Endothelial cell of umbilical vein (primary cell): ENCODE measurements around the gene PTPN12. TPM values are rescaled to one million over a fixed set of nuclear protein-coding genes. Genes with fewer than 3 reads are reported as not detected.

ENCODE experiments used
- BruUV-seq: library from RNA; stranded (reverse); fragments of 400-500 nt; replicated peaks from 2 replicates; lab custom pipeline; 2021; lab: Mats Ljungman, UMichigan
- CTCF ChIA-PET: fragments of 300-600, 350-600 bp; sonication (Branson Sonifier 250); formaldehyde crosslinking; loops from one replicate; lab custom pipeline; 2021; ENCODE audit warnings: antibody characterized with exemption, inconsistent platforms; lab: Charles Lee
- POLR2A ChIA-PET: fragments of 300-600, 350-600 bp; sonication (Branson Sonifier 250); formaldehyde crosslinking; loops from one replicate; lab custom pipeline; 2021; ENCODE audit warnings: antibody characterized with exemption, inconsistent platforms; lab: Charles Lee
- DNase-seq: peaks from one replicate; pipeline ENCODE4 v3.0.0-alpha.2; 2011; ENCODE audit warnings: low read depth, low spot score
- FAIRE-seq: peaks from 2 replicates; lab custom pipeline; 2011; peaks lifted over from hg19 to GRCh38; lab: Jason Lieb, UNC
- H2AFZ ChIP-seq: 2 replicates; pipeline ENCODE4 v1.6.0; 2012; ENCODE audit warnings: low read depth, low read length, control low read depth, inconsistent platforms
- H3K27ac ChIP-seq: 2 replicates; pipeline ENCODE4 v1.5.1; 2011; ENCODE audit warnings: low read depth, mild to moderate bottlenecking, control low read depth, low read length, moderate library complexity; ENCODE audit not compliant: insufficient read depth
- H3K27me3 ChIP-seq, 2 experiments: 2 replicates each; pipeline versions ENCODE4 v1.6.0 to v1.6.1; 2011; ENCODE audit warnings: low read length in 2 of 2, mixed read lengths in 1 of 2; ENCODE audit not compliant: control insufficient read depth in 2 of 2, insufficient read depth in 2 of 2
- H3K36me3 ChIP-seq, 2 experiments: 2 replicates in 1 of 2; 3 replicates in 1 of 2; pipeline ENCODE4 v1.5.1; 2011; ENCODE audit warnings: low read length in 2 of 2, mild to moderate bottlenecking in 1 of 2, moderate library complexity in 1 of 2; ENCODE audit not compliant: control insufficient read depth in 2 of 2, insufficient read depth in 2 of 2; ENCODE audit errors: extremely low read depth in 1 of 2
- H3K4me1 ChIP-seq: 3 replicates; pipeline ENCODE4 v1.5.1; 2011; ENCODE audit warnings: mild to moderate bottlenecking, low read length; ENCODE audit not compliant: control insufficient read depth, insufficient read depth; ENCODE audit errors: extremely low read depth
- H3K4me2 ChIP-seq: 2 replicates; pipeline ENCODE4 v1.6.1; 2011; ENCODE audit warnings: low read length, control low read depth, mixed read lengths; ENCODE audit not compliant: insufficient read depth
- H3K4me3 ChIP-seq, 3 experiments: fragments of 200-600 bp in 1 of 3; sonication (generic), shearing (Covaris generic) in 1 of 3; replicated peaks in 1 of 3; 2 replicates each; pipeline ENCODE4 v1.5.1; 2011 to 2016; ENCODE audit warnings: control low read depth in 3 of 3, low read length in 3 of 3, mild to moderate bottlenecking in 2 of 3, inconsistent platforms in 1 of 3, low read depth in 1 of 3, moderate library complexity in 1 of 3; ENCODE audit not compliant: insufficient read depth in 1 of 3
- H3K79me2 ChIP-seq: 2 replicates; pipeline ENCODE4 v1.6.0; 2012; ENCODE audit warnings: low read length, inconsistent platforms; ENCODE audit not compliant: control insufficient read depth, insufficient read depth
- H3K9ac ChIP-seq: replicated peaks from 2 replicates; pipeline ENCODE3; 2011; ENCODE audit warnings: low read length, control low read depth; ENCODE audit not compliant: insufficient read depth; ENCODE audit errors: extremely low read depth
- H3K9me1 ChIP-seq: replicated peaks from 3 replicates; pipeline ENCODE4 v1.6.0; 2011; ENCODE audit warnings: mild to moderate bottlenecking, low read length; ENCODE audit not compliant: control insufficient read depth, insufficient read depth; ENCODE audit errors: extremely low read depth
- H3K9me3 ChIP-seq: replicated peaks from 2 replicates; pipeline ENCODE4 v1.5.1; 2012; ENCODE audit warnings: low read length, inconsistent platforms; ENCODE audit not compliant: control insufficient read depth, insufficient read depth
- H4K20me1 ChIP-seq: replicated peaks from 2 replicates; pipeline ENCODE3; 2011; ENCODE audit warnings: mild to moderate bottlenecking, low read length; ENCODE audit not compliant: control insufficient read depth, insufficient read depth; ENCODE audit errors: extremely low read depth
- GATA2 ChIP-seq: IDR thresholded peaks from 2 replicates; pipeline ENCODE4 v1.7.0; 2011; ENCODE audit warnings: low read depth, mild to moderate bottlenecking, moderate library complexity, mixed read lengths, low read length; ENCODE audit not compliant: insufficient read length, insufficient read depth
- MYC ChIP-seq: IDR thresholded peaks from one replicate; pipeline ENCODE4 v1.6.1; 2011; ENCODE audit warnings: mild to moderate bottlenecking, low read depth, low read length
- POLR2A ChIP-seq: IDR thresholded peaks from 2 replicates; pipeline ENCODE4 v1.6.1; 2012; ENCODE audit warnings: low read depth, mild to moderate bottlenecking, control low read depth, low read length
- dilution Hi-C: fragments of 300-500 bp; cut with MboI; formaldehyde crosslinking; loops from one replicate; pipeline ENCODE4 v1.15.0; 2019; ENCODE audit warnings: low sequenced_read_pairs; ENCODE audit not compliant: extremely low pct_ligation_motif_present
- intact Hi-C: fragments of 100-400 bp; cut with micrococcal nuclease; formaldehyde crosslinking; loops from one replicate; pipeline ENCODE4 v1.10.0; 2022
- polyA plus RNA-seq, 4 experiments: library from polyadenylated mRNA; depleted of rRNA in 3 of 4; stranded (reverse) in 3 of 4; unstranded in 1 of 4; fragments of >200 nt; gene quantifications; 2 replicates each; pipeline versions ENCODE4 v1.2.1 to v1.2.3, GENCODE V29; 2011 to 2012; ENCODE audit warnings: missing spikeins in 1 of 4
- total RNA-seq: library from RNA; stranded (reverse); gene quantifications from 2 replicates; pipeline ENCODE4 v1.2.3, GENCODE V29; 2021
- TF ChIP-seq, protein P1 (sequence below), 2 donors: IDR thresholded peaks; 1 replicate in 1 of 2; 2 replicates in 1 of 2; pipeline ENCODE4 v1.5.1; 2011; ENCODE audit warnings: low read length in 2 of 2, mild to moderate bottlenecking in 2 of 2, moderate library complexity in 2 of 2, control low read depth in 1 of 2, inconsistent platforms in 1 of 2, low read depth in 1 of 2; ENCODE audit not compliant: insufficient read depth in 1 of 2; ENCODE audit errors: extremely low read depth in 1 of 2
- TF ChIP-seq, protein P2 (sequence below): IDR thresholded peaks from 2 replicates; pipeline ENCODE4 v1.6.1; 2011; ENCODE audit not compliant: insufficient read depth, insufficient read length

Gene PTPN12
- total and polyA plus RNA-seq, 2 donors (not counting 3 experiments of a cell fraction or from before 2014, with no cell fraction given) = 30.6 to 137 TPM

DNA sequence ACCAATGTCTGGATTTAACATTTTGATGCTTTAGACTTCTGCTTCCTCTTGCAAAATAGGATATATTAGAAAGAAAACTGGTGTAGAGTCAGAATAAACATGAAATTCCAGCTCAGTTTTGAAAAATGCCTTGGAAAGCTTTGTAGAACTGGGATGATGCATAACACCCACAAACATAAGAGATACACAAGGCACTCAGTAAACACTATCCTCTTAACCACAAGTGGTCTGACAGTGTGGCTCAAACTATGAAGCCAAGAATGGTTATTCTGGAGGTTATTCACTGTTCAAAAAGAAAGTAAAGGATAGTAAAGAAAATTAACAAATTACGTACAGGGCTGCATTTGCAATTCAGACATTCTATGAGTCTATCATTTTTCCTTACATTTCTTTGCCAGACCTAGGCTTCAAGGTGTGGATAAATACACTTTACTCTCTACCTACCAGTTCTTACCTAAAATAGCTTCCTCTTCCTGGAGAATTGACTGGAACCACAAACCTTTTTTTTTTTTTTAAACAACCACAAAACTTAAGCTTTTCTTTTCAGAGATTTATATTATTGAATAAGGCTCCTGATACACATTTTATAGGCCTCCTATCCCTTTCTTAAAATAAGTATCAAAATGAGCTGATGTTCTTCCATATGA is 150.1 kb downstream of the PTPN12 start:
- no peak overlapping the region for H2AFZ ChIP-seq
- H3K4me3 ChIP-seq = no peak overlapping the region
- H3K36me3 ChIP-seq = no peaks in the 10 kb centered on the region
- DNase-seq = no peak
- no peaks in the 10 kb centered on the region for H3K4me1 ChIP-seq
- no TSS peak for BruUV-seq
- no peak overlapping the region for H3K9ac ChIP-seq
- H4K20me1 ChIP-seq = no peaks in the 10 kb centered on the region
- ChIA-PET POLR2A (interaction anchor here (0.6 to 1.1 kb wide), 2 partner anchors 9 to 26 kb away, joined by 3 to 4 read pairs; partner anchors contain the start of gene RSBN1L), CTCF (interaction anchor here (0.5 to 1.5 kb wide), 5 partner anchors 9 to 72 kb away, joined by 3 to 4 read pairs (median 4); partner anchors contain the start of gene RSBN1L)
- FAIRE-seq = no peak
- no peak overlapping the region for H3K4me2 ChIP-seq
- dilution Hi-C loops = no loop called here
- intact Hi-C loops = no loop called here
- no peaks in the 10 kb centered on the region for H3K27me3 ChIP-seq
- no peak for TF ChIP-seq GATA2
- TF ChIP-seq, protein P1, sequence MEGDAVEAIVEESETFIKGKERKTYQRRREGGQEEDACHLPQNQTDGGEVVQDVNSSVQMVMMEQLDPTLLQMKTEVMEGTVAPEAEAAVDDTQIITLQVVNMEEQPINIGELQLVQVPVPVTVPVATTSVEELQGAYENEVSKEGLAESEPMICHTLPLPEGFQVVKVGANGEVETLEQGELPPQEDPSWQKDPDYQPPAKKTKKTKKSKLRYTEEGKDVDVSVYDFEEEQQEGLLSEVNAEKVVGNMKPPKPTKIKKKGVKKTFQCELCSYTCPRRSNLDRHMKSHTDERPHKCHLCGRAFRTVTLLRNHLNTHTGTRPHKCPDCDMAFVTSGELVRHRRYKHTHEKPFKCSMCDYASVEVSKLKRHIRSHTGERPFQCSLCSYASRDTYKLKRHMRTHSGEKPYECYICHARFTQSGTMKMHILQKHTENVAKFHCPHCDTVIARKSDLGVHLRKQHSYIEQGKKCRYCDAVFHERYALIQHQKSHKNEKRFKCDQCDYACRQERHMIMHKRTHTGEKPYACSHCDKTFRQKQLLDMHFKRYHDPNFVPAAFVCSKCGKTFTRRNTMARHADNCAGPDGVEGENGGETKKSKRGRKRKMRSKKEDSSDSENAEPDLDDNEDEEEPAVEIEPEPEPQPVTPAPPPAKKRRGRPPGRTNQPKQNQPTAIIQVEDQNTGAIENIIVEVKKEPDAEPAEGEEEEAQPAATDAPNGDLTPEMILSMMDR (IDR thresholded peaks at IDR 0.05; ENCODE audit: extremely low read depth in 1 of 2, insufficient read depth in 1 of 2, low read depth in 1 of 2, low read length in 2 of 2) = no peak
- no peak for TF ChIP-seq MYC
- no peak for TF ChIP-seq POLR2A
- TF ChIP-seq, protein P2, sequence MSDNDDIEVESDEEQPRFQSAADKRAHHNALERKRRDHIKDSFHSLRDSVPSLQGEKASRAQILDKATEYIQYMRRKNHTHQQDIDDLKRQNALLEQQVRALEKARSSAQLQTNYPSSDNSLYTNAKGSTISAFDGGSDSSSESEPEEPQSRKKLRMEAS = no peak
- H3K79me2 ChIP-seq = peaks cover 2% of the 10 kb centered on the region
- no peak overlapping the region for H3K27ac ChIP-seq
- H3K9me3 ChIP-seq = no peaks in the 10 kb centered on the region
- H3K9me1 ChIP-seq = no peaks in the 10 kb centered on the region
